HG02610 (cell line): ENCODE results near the gene JHY.
"Not testable (repeated sequence)": the region's sequence is repeated elsewhere in the genome, so short reads cannot be mapped to it uniquely, and the experiment has no call there.

Experiments used
- ATAC-seq: cut with Tn5 transposase; IDR thresholded peaks from one replicate; pipeline ENCODE4 v1.9.1; 2021; ENCODE audit warnings: mild to moderate bottlenecking, moderate library complexity; ENCODE audit not compliant: unreplicated experiment

JHY gene

GRCh38 chr11:122882189-122882856, at the start of gene JHY:
JHY (plus strand) TSS chr11:122882759; CDS start chr11:122885850, 3,091 bp downstream.
- no peak for ATAC-seq

- ATAC-seq: no peak
Observed at GRCh38 chr11:122833846-122834464, 48.6 kb upstream of the JHY start.

GRCh38 chr11:122836916-122837315, 45.6 kb upstream of the JHY start:
- no peak for ATAC-seq

- no peak for ATAC-seq
Observed at GRCh38 chr11:122837528-122838346, 44.8 kb upstream of the JHY start.

GRCh38 chr11:122843281-122844141, 39.0 kb upstream of the JHY start:
- peak; percentile 43 for ATAC-seq

GRCh38 chr11:122847466-122847865, 35.1 kb upstream of the JHY start:
- ATAC-seq: no peak

- no peak for ATAC-seq
Observed at GRCh38 chr11:122848186-122848585, 34.4 kb upstream of the JHY start.

- no peak for ATAC-seq
Observed at GRCh38 chr11:122850076-122850631, 32.4 kb upstream of the JHY start.

GRCh38 chr11:122851366-122851966, 31.1 kb upstream of the JHY start:
- no peak for ATAC-seq

- no peak for ATAC-seq
Observed at GRCh38 chr11:122852074-122852795, 30.3 kb upstream of the JHY start.

GRCh38 chr11:122852796-122853160, 29.8 kb upstream of the JHY start:
- ATAC-seq: no peak

GRCh38 chr11:122853261-122853660, 29.3 kb upstream of the JHY start:
- no peak for ATAC-seq

- no peak for ATAC-seq
Observed at GRCh38 chr11:122853971-122854446, 28.6 kb upstream of the JHY start.

GRCh38 chr11:122861631-122862030, 20.9 kb upstream of the JHY start:
- ATAC-seq: no peak

GRCh38 chr11:122862091-122862490, 20.5 kb upstream of the JHY start:
- ATAC-seq: no peak

- ATAC-seq: not testable (repeated sequence)
Observed at GRCh38 chr11:122863154-122863553, 19.4 kb upstream of the JHY start.

- ATAC-seq: no peak
Observed at GRCh38 chr11:122863704-122864326, 18.7 kb upstream of the JHY start.

GRCh38 chr11:122864386-122865115, 18.0 kb upstream of the JHY start:
- no peak for ATAC-seq
